ENCODE data around the gene NTRK1.

DNA sequence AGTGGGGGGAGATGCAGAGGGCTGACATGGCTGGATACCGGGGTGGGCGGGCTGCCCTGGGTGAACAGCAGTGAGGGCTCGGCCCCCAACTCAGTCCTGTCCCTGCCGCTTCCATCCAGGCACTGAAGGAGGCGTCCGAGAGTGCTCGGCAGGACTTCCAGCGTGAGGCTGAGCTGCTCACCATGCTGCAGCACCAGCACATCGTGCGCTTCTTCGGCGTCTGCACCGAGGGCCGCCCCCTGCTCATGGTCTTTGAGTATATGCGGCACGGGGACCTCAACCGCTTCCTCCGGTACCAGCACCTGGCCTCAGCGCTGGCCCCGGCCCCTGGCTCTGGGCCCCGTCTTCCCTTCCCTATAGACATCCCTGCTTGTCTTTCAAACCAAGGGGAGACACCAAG lies 15.6 kb downstream of the NTRK1 start:
- TF ChIP-seq, protein P1, sequence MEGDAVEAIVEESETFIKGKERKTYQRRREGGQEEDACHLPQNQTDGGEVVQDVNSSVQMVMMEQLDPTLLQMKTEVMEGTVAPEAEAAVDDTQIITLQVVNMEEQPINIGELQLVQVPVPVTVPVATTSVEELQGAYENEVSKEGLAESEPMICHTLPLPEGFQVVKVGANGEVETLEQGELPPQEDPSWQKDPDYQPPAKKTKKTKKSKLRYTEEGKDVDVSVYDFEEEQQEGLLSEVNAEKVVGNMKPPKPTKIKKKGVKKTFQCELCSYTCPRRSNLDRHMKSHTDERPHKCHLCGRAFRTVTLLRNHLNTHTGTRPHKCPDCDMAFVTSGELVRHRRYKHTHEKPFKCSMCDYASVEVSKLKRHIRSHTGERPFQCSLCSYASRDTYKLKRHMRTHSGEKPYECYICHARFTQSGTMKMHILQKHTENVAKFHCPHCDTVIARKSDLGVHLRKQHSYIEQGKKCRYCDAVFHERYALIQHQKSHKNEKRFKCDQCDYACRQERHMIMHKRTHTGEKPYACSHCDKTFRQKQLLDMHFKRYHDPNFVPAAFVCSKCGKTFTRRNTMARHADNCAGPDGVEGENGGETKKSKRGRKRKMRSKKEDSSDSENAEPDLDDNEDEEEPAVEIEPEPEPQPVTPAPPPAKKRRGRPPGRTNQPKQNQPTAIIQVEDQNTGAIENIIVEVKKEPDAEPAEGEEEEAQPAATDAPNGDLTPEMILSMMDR (tag by site-specific recombination; IDR thresholded peaks at IDR 0.05), result no peak
- no peak for TF ChIP-seq ZNF530 (tag by site-specific recombination; IDR thresholded peaks at IDR 0.05; ENCODE audit: low read depth)
- no peak for TF ChIP-seq ZNF558 (tag by site-specific recombination; IDR thresholded peaks at IDR 0.05)
- TF ChIP-seq SP2 (tag by site-specific recombination; IDR thresholded peaks at IDR 0.05), result no peak
- TF ChIP-seq, protein P2, sequence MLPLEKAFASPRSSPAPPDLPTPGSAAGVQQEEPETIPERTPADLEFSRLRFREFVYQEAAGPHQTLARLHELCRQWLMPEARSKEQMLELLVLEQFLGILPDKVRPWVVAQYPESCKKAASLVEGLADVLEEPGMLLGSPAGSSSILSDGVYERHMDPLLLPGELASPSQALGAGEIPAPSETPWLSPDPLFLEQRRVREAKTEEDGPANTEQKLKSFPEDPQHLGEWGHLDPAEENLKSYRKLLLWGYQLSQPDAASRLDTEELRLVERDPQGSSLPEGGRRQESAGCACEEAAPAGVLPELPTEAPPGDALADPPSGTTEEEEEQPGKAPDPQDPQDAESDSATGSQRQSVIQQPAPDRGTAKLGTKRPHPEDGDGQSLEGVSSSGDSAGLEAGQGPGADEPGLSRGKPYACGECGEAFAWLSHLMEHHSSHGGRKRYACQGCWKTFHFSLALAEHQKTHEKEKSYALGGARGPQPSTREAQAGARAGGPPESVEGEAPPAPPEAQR (tag by site-specific recombination; IDR thresholded peaks at IDR 0.05), result no peak
- no peak for TF ChIP-seq ZNF544 (tag by site-specific recombination; IDR thresholded peaks at IDR 0.05)
- TF ChIP-seq, protein P3, sequence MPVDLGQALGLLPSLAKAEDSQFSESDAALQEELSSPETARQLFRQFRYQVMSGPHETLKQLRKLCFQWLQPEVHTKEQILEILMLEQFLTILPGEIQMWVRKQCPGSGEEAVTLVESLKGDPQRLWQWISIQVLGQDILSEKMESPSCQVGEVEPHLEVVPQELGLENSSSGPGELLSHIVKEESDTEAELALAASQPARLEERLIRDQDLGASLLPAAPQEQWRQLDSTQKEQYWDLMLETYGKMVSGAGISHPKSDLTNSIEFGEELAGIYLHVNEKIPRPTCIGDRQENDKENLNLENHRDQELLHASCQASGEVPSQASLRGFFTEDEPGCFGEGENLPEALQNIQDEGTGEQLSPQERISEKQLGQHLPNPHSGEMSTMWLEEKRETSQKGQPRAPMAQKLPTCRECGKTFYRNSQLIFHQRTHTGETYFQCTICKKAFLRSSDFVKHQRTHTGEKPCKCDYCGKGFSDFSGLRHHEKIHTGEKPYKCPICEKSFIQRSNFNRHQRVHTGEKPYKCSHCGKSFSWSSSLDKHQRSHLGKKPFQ (tag by site-specific recombination; IDR thresholded peaks at IDR 0.05), result no peak
- no peak for TF ChIP-seq ZNF335 (tag by site-specific recombination; conservative IDR thresholded peaks at IDR 0.05)
- no peak for TF ChIP-seq ZNF140 (tag by site-specific recombination; IDR thresholded peaks at IDR 0.05)
- TF ChIP-seq MEIS1 (CRISPR knock-in tag; IDR thresholded peaks at IDR 0.05; ENCODE audit: borderline replicate concordance), result no peak
- TF ChIP-seq, protein P4, sequence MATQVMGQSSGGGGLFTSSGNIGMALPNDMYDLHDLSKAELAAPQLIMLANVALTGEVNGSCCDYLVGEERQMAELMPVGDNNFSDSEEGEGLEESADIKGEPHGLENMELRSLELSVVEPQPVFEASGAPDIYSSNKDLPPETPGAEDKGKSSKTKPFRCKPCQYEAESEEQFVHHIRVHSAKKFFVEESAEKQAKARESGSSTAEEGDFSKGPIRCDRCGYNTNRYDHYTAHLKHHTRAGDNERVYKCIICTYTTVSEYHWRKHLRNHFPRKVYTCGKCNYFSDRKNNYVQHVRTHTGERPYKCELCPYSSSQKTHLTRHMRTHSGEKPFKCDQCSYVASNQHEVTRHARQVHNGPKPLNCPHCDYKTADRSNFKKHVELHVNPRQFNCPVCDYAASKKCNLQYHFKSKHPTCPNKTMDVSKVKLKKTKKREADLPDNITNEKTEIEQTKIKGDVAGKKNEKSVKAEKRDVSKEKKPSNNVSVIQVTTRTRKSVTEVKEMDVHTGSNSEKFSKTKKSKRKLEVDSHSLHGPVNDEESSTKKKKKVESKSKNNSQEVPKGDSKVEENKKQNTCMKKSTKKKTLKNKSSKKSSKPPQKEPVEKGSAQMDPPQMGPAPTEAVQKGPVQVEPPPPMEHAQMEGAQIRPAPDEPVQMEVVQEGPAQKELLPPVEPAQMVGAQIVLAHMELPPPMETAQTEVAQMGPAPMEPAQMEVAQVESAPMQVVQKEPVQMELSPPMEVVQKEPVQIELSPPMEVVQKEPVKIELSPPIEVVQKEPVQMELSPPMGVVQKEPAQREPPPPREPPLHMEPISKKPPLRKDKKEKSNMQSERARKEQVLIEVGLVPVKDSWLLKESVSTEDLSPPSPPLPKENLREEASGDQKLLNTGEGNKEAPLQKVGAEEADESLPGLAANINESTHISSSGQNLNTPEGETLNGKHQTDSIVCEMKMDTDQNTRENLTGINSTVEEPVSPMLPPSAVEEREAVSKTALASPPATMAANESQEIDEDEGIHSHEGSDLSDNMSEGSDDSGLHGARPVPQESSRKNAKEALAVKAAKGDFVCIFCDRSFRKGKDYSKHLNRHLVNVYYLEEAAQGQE (tag by site-specific recombination; IDR thresholded peaks at IDR 0.05), result no peak

Measured in HEK293 (cell line).